ENCODE measurements around the gene PUSL1.
A peak's percentile ranks its signal among the peaks of the same experiment; 100 is the strongest.

Gene PUSL1

DNA sequence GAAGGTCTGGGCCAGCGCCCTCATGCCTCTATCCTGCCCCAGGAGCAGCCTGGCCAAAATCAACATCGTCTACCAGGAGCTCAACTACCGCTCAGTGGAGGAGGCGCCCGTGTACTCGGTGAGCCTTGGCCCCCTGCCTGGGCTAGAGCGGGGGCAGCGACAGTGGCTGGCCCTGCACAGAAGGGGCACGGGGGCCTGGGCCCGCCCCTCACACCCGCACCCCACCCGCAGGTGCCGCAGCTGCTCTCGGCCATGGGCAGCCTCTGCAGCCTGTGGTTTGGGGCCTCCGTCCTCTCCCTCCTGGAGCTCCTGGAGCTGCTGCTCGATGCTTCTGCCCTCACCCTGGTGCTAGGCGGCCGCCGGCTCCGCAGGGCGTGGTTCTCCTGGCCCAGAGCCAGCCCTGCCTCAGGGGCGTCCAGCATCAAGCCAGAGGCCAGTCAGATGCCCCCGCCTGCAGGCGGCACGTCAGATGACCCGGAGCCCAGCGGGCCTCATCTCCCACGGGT is 17.3 kb upstream of the PUSL1 start:
- H2BK12ac ChIP-seq (ENCODE audit: low read length) = no peak overlapping the region
- no peaks in the 10 kb centered on the region for H3K4me1 ChIP-seq (ENCODE audit: control insufficient read depth in 2 of 2, insufficient read depth in 1 of 2, low read depth in 1 of 2, low read length in 2 of 2)
- no peak overlapping the region for H2BK120ac ChIP-seq (ENCODE audit: low read depth, low read length)
- no peak overlapping the region for H3K14ac ChIP-seq (ENCODE audit: low read length)
- no peak overlapping the region for H4K91ac ChIP-seq (ENCODE audit: low read depth, low read length, poor library complexity)
- H3K4me2 ChIP-seq (ENCODE audit: insufficient read depth, low read length, poor library complexity, severe bottlenecking) = no peak overlapping the region
- H3K9ac ChIP-seq (ENCODE audit: low read depth, low read length, poor library complexity) = peak overlapping the region; percentile 21
- H3K27ac ChIP-seq (replicated peaks; ENCODE audit: low read length) = no peak overlapping the region
- peak overlapping the region; percentile 60 for H2BK5ac ChIP-seq (ENCODE audit: low read length)
- H3K4me3 ChIP-seq (ENCODE audit: low read length in 2 of 2) = no peak overlapping the region
- H3K18ac ChIP-seq (ENCODE audit: low read length) = peak overlapping the region; percentile 3
- DNase-seq (ENCODE audit: low spot score) = no peak
- H3K27me3 ChIP-seq (ENCODE audit: control insufficient read depth in 3 of 3, insufficient read depth in 3 of 3, low read depth in 1 of 3, low read length in 3 of 3) = no peaks in the 10 kb centered on the region
- H2AK5ac ChIP-seq (ENCODE audit: low read depth, low read length) = peak overlapping the region; percentile 97
- no peak overlapping the region for H4K8ac ChIP-seq (ENCODE audit: low read depth, low read length)
- H3K79me1 ChIP-seq (ENCODE audit: low read depth, low read length) = peaks cover 10% of the 10 kb centered on the region
- peak overlapping the region; percentile 89 for H3K23ac ChIP-seq (ENCODE audit: low read depth, low read length, poor library complexity)
- no CpG with 5 or more reads among the region's 28 CpGs for WGBS, 2 donors (ENCODE audit: extremely low coverage in 2 of 2, insufficient read length in 2 of 2, insufficient replicate concordance in 1 of 2)
- no peaks in the 10 kb centered on the region for H3K9me3 ChIP-seq (replicated peaks in 1 of 2; ENCODE audit: control insufficient read depth in 2 of 2, insufficient read depth in 1 of 2, low read depth in 1 of 2, low read length in 2 of 2)
- H2BK15ac ChIP-seq (ENCODE audit: low read length) = peak overlapping the region; percentile 67
- no peak overlapping the region for H3K4ac ChIP-seq (ENCODE audit: low read length)
- H3K36me3 ChIP-seq (replicated peaks in 1 of 2; ENCODE audit: control insufficient read depth in 2 of 2, insufficient read depth in 2 of 2, low read length in 2 of 2) = peaks cover 0 to 16% of the 10 kb centered on the region in 2 donors
- no peak overlapping the region for H2AFZ ChIP-seq (ENCODE audit: low read length)

DNA sequence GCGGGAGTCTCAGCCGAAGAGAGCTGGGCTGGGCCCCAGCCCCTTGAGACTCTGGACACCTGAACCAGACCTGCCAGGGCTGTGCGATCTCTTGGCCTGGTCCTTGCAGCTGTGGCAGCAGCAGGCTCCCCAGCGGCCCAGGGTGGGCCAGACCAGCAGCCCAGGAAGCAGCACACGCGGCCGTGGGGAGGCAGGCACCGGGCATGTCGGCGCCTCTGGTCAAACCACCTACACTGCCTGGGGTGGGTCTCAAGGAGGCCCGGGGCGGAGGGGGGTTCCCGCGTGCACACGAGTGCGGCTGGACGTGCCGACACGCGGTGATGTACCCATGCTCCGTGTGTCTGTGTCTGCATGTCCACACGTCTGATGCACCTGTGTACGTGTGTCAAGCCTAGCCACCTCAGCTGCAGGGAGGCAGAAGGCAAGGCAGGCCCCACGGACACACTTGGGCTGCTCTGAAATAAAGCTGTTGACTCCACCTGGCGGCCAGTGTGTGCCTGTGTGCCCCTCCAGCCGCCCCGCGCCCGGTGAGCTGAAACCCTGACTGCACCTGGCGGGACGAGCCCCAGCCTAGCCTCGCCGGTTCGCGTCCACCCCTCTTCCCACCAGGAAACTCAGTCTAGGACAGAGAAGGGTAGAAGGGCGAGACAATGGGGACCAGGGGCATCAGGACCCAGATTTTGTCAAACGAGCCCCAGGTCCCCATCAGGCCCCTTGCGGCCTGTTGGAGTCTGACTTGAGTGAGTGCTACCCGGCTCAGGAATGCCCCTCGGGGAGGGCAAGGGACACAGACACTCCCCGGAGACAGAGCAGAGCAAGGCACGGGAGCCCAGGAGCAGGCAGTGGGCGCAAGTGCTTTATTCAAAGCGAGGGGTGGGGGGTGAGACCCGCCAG is 16.6 kb upstream of the PUSL1 start:
- H2BK15ac ChIP-seq (ENCODE audit: low read length) = peak overlapping the region; percentile 95
- H2AK5ac ChIP-seq (ENCODE audit: low read depth, low read length) = peak overlapping the region; percentile 97
- no peak overlapping the region for H2BK120ac ChIP-seq (ENCODE audit: low read depth, low read length)
- H3K36me3 ChIP-seq (replicated peaks in 1 of 2; ENCODE audit: control insufficient read depth in 2 of 2, insufficient read depth in 2 of 2, low read length in 2 of 2) = peaks cover 2 to 23% of the 10 kb centered on the region in 2 donors
- peaks cover 6% of the 10 kb centered on the region for H3K79me1 ChIP-seq (ENCODE audit: low read depth, low read length)
- no peak overlapping the region for H3K27ac ChIP-seq (replicated peaks; ENCODE audit: low read length)
- no peak overlapping the region for H3K4me3 ChIP-seq (ENCODE audit: low read length in 2 of 2)
- H3K27me3 ChIP-seq (ENCODE audit: control insufficient read depth in 3 of 3, insufficient read depth in 3 of 3, low read depth in 1 of 3, low read length in 3 of 3) = no peaks in the 10 kb centered on the region
- H3K14ac ChIP-seq (ENCODE audit: low read length) = peak overlapping the region; percentile 38
- no CpG with 5 or more reads among the region's 45 CpGs for WGBS, 2 donors (ENCODE audit: extremely low coverage in 2 of 2, insufficient read length in 2 of 2, insufficient replicate concordance in 1 of 2)
- no peak for DNase-seq (ENCODE audit: low spot score)
- peak overlapping the region; percentile 95 for H4K91ac ChIP-seq (ENCODE audit: low read depth, low read length, poor library complexity)
- H2BK5ac ChIP-seq (ENCODE audit: low read length) = peak overlapping the region; percentile 60
- H3K4me1 ChIP-seq (ENCODE audit: control insufficient read depth in 2 of 2, insufficient read depth in 1 of 2, low read depth in 1 of 2, low read length in 2 of 2) = no peaks in the 10 kb centered on the region
- H3K23ac ChIP-seq (ENCODE audit: low read depth, low read length, poor library complexity) = peak overlapping the region; percentile 89
- H4K8ac ChIP-seq (ENCODE audit: low read depth, low read length) = peak overlapping the region; percentile 87
- H3K9ac ChIP-seq (ENCODE audit: low read depth, low read length, poor library complexity) = peak overlapping the region; percentile 77
- H3K4me2 ChIP-seq (ENCODE audit: insufficient read depth, low read length, poor library complexity, severe bottlenecking) = no peak overlapping the region
- no peak overlapping the region for H2AFZ ChIP-seq (ENCODE audit: low read length)
- peak overlapping the region; percentile 59 for H3K18ac ChIP-seq (ENCODE audit: low read length)
- no peak overlapping the region for H2BK12ac ChIP-seq (ENCODE audit: low read length)
- H3K9me3 ChIP-seq (replicated peaks in 1 of 2; ENCODE audit: control insufficient read depth in 2 of 2, insufficient read depth in 1 of 2, low read depth in 1 of 2, low read length in 2 of 2) = peaks cover 0 to 2% of the 10 kb centered on the region in 2 donors
- peak overlapping the region; percentile 41 for H3K4ac ChIP-seq (ENCODE audit: low read length)

DNA sequence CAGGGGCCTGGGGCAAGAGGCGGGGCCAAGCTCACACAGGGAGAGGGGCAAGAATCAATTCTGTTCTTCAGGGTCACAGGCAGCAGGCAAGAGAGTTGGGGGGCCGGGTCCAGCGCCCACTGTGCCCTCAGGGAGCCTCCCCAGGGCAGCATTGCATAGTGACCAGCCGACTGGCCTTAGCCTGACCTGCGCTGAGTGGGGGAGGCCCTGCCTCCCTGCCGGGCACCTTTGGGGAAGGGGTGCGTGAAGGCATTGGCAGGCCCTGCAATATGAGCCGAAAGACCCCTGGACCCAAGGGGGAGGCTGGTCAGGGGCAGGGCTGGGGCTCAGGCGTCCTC is 16.0 kb upstream of the PUSL1 start:
- Histone ChIP-seq H2BK5ac (ENCODE audit: low read length) (no peak overlapping the region), H2AFZ (ENCODE audit: low read length) (no peak overlapping the region), H3K9me3 (replicated peaks in 1 of 2; ENCODE audit: control insufficient read depth in 2 of 2, insufficient read depth in 1 of 2, low read depth in 1 of 2, low read length in 2 of 2) (peaks cover 0 to 3% of the 10 kb centered on the region in 2 donors), H3K4me2 (ENCODE audit: insufficient read depth, low read length, poor library complexity, severe bottlenecking) (no peak overlapping the region), H3K79me1 (ENCODE audit: low read depth, low read length) (peaks cover 6% of the 10 kb centered on the region), H2BK120ac (ENCODE audit: low read depth, low read length) (no peak overlapping the region), H4K91ac (ENCODE audit: low read depth, low read length, poor library complexity) (no peak overlapping the region), H3K4ac (ENCODE audit: low read length) (no peak overlapping the region), H2BK12ac (ENCODE audit: low read length) (no peak overlapping the region), H3K9ac (ENCODE audit: low read depth, low read length, poor library complexity) (no peak overlapping the region), H3K27ac (replicated peaks; ENCODE audit: low read length) (no peak overlapping the region), H4K8ac (ENCODE audit: low read depth, low read length) (no peak overlapping the region), H3K18ac (ENCODE audit: low read length) (no peak overlapping the region), H3K4me1 (ENCODE audit: control insufficient read depth in 2 of 2, insufficient read depth in 1 of 2, low read depth in 1 of 2, low read length in 2 of 2) (no peaks in the 10 kb centered on the region), H2BK15ac (ENCODE audit: low read length) (no peak overlapping the region), H3K14ac (ENCODE audit: low read length) (no peak overlapping the region), H3K36me3 (replicated peaks in 1 of 2; ENCODE audit: control insufficient read depth in 2 of 2, insufficient read depth in 2 of 2, low read length in 2 of 2) (peaks cover 3 to 24% of the 10 kb centered on the region in 2 donors), H2AK5ac (ENCODE audit: low read depth, low read length) (peak overlapping the region; percentile 61), H3K23ac (ENCODE audit: low read depth, low read length, poor library complexity) (no peak overlapping the region), H3K4me3 (ENCODE audit: low read length in 2 of 2) (no peak overlapping the region), H3K27me3 (ENCODE audit: control insufficient read depth in 3 of 3, insufficient read depth in 3 of 3, low read depth in 1 of 3, low read length in 3 of 3) (no peaks in the 10 kb centered on the region)
- WGBS, 2 donors (ENCODE audit: extremely low coverage in 2 of 2, insufficient read length in 2 of 2, insufficient replicate concordance in 1 of 2) = no CpG with 5 or more reads among the region's 9 CpGs
- no peak for DNase-seq (ENCODE audit: low spot score)

DNA sequence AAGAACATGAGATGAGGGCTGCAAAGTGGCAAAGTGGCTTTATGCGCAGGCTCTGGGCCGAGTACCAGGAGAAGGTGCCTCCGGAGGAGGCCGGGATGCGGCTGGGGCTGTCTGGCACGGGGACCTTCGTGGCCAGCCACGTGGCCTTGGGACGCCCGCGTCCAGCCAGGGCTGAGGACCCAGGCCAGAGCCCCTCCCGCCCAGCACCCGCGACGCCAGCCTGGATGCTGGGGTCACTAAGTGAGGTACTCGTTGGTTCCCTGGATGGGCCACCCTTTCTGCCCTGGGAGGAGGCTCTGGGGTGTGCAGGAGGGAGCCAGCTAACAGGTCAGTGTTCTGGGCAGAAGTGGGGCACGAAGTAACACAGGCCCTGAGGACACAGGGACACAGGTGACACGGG is 15.5 kb upstream of the PUSL1 start:
- H2BK120ac ChIP-seq (ENCODE audit: low read depth, low read length) = no peak overlapping the region
- H4K91ac ChIP-seq (ENCODE audit: low read depth, low read length, poor library complexity) = no peak overlapping the region
- no CpG with 5 or more reads among the region's 18 CpGs for WGBS, 2 donors (ENCODE audit: extremely low coverage in 2 of 2, insufficient read length in 2 of 2, insufficient replicate concordance in 1 of 2)
- no peak overlapping the region for H3K9ac ChIP-seq (ENCODE audit: low read depth, low read length, poor library complexity)
- H2AFZ ChIP-seq (ENCODE audit: low read length) = no peak overlapping the region
- H3K4ac ChIP-seq (ENCODE audit: low read length) = no peak overlapping the region
- no peak overlapping the region for H3K4me2 ChIP-seq (ENCODE audit: insufficient read depth, low read length, poor library complexity, severe bottlenecking)
- H2BK5ac ChIP-seq (ENCODE audit: low read length) = no peak overlapping the region
- H3K27me3 ChIP-seq (ENCODE audit: control insufficient read depth in 3 of 3, insufficient read depth in 3 of 3, low read depth in 1 of 3, low read length in 3 of 3) = no peaks in the 10 kb centered on the region
- H3K23ac ChIP-seq (ENCODE audit: low read depth, low read length, poor library complexity) = peak overlapping the region; percentile 85
- H3K36me3 ChIP-seq (replicated peaks in 1 of 2; ENCODE audit: control insufficient read depth in 2 of 2, insufficient read depth in 2 of 2, low read length in 2 of 2) = peaks cover 3 to 28% of the 10 kb centered on the region in 2 donors
- H2AK5ac ChIP-seq (ENCODE audit: low read depth, low read length) = no peak overlapping the region
- no peak overlapping the region for H2BK15ac ChIP-seq (ENCODE audit: low read length)
- no peak overlapping the region for H3K14ac ChIP-seq (ENCODE audit: low read length)
- peaks cover 6% of the 10 kb centered on the region for H3K79me1 ChIP-seq (ENCODE audit: low read depth, low read length)
- H2BK12ac ChIP-seq (ENCODE audit: low read length) = no peak overlapping the region
- peak overlapping the region; percentile 57 for H3K18ac ChIP-seq (ENCODE audit: low read length)
- H3K4me1 ChIP-seq (ENCODE audit: control insufficient read depth in 2 of 2, insufficient read depth in 1 of 2, low read depth in 1 of 2, low read length in 2 of 2) = no peaks in the 10 kb centered on the region
- no peak overlapping the region for H3K4me3 ChIP-seq (ENCODE audit: low read length in 2 of 2)
- no peak for DNase-seq (ENCODE audit: low spot score)
- no peak overlapping the region for H3K27ac ChIP-seq (replicated peaks; ENCODE audit: low read length)
- no peak overlapping the region for H4K8ac ChIP-seq (ENCODE audit: low read depth, low read length)
- H3K9me3 ChIP-seq (replicated peaks in 1 of 2; ENCODE audit: control insufficient read depth in 2 of 2, insufficient read depth in 1 of 2, low read depth in 1 of 2, low read length in 2 of 2) = peaks cover 0 to 3% of the 10 kb centered on the region in 2 donors
